Subcutaneous adipose tissue (tissue), 4 donors: ENCODE data around the gene STARD4. TPM values are rescaled to one million over a fixed set of nuclear protein-coding genes. Genes with fewer than 3 reads are reported as not detected.

Experiments used
- total RNA-seq, 4 donors: library from RNA; depleted of rRNA; stranded (reverse); fragments of >200 nt; gene quantifications; one replicate each; pipeline ENCODE4 v1.1.0, GENCODE V29; 2016
- TF ChIP-seq, protein P1 (sequence below): fragments of 450-650 bp; IDR thresholded peaks from one replicate; pipeline ENCODE4 v1.5.1; 2016; ENCODE audit warnings: low read depth, mild to moderate bottlenecking, control low read depth, antibody characterized with exemption, moderate library complexity

Gene STARD4
- total RNA-seq, 4 donors from 2014 or later = 5.8 to 24.5 (median 11.7) TPM

DNA sequence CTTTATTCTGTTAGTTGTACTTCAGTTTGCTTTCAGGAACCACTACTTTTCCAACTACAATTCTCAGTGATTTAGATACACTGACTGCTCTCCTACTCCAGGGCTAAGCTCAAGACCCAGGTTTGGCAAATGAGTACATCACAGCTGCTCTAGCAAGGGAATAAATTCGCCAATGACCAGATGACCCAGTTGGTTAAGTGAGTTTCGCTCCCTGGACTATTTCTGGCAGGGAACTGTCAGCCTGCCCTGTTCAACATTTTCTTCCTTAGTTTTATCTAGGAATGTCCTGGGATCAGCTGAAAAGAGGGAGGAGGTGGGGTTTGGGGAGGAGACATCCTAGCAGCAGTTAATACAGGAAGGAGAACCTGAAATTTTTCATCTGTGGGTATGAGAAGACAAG, 6.4 kb upstream of the STARD4 start:
- TF ChIP-seq, protein P1, sequence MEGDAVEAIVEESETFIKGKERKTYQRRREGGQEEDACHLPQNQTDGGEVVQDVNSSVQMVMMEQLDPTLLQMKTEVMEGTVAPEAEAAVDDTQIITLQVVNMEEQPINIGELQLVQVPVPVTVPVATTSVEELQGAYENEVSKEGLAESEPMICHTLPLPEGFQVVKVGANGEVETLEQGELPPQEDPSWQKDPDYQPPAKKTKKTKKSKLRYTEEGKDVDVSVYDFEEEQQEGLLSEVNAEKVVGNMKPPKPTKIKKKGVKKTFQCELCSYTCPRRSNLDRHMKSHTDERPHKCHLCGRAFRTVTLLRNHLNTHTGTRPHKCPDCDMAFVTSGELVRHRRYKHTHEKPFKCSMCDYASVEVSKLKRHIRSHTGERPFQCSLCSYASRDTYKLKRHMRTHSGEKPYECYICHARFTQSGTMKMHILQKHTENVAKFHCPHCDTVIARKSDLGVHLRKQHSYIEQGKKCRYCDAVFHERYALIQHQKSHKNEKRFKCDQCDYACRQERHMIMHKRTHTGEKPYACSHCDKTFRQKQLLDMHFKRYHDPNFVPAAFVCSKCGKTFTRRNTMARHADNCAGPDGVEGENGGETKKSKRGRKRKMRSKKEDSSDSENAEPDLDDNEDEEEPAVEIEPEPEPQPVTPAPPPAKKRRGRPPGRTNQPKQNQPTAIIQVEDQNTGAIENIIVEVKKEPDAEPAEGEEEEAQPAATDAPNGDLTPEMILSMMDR = no peak

DNA sequence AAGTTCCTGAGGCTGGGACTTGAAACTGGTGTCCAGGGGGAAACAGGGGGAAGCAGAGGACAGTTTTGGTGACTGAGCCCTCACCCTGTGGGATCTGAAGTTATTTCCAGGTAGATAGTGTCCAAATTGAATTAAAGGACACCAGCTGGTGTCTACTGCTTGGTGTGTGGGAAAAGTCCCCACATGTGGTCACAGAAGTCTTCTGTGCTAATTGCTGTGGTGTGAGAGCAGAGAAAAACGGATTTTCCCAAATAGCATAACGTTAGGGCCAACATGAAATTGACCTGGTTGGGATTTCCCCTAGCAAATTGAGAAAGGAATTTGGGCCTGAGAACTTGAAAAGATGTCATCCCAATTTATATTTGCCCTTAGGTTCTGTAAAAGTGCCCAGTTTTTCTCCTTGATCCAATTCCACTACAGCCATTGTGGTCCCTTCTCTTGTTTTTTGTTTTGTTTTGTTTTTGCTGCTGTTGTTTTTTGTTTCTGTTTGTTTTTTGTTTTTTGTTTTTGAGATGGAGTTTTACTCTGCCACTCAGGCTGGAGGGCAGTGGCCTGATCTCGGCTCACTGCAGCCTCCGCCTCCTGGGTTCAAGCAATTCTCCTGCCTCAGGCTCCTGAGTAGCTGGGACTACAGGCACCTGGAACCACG, 5.6 kb upstream of the STARD4 start:
- TF ChIP-seq, protein P1 = no peak

DNA sequence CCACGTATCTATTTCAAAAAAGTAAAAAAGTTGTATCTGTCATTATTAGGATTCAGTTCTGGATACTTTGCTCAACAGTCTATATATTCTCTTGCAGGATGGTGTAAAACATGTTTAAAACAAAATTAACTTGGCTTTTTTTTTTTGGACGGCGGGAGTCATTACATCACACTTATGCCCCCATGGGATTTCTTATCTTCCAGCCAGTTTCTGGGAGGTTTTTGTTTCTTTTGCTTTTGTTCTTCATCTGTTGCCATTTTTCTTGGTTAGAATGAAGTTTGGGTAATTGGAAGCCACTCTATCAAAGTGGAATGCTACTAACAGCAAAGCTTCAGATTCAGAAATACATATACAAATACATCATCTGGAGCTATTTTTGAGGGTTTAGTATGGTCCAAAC, 1.8 kb upstream of the STARD4 start:
- TF ChIP-seq, protein P1 = no peak

DNA sequence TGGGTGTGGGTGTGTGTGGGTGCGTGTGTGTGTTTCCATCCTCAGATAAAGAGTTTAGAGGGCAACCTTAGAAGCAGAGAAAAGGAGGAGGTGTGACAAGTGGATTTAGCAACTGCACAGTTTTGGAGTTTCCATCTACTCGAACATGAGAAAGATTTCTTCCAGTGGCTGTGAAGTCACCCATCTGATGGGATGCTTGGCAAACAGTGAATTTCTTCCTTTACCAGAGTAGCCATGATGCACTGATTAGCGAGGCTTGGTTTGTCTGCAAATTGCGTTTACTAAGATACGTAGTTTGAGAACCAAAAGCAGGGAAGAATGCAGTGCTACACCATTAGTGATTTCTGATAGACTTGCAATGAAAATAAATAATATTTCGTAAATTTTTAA, 791 bp upstream of the STARD4 start:
- TF ChIP-seq, protein P1 = no peak

DNA sequence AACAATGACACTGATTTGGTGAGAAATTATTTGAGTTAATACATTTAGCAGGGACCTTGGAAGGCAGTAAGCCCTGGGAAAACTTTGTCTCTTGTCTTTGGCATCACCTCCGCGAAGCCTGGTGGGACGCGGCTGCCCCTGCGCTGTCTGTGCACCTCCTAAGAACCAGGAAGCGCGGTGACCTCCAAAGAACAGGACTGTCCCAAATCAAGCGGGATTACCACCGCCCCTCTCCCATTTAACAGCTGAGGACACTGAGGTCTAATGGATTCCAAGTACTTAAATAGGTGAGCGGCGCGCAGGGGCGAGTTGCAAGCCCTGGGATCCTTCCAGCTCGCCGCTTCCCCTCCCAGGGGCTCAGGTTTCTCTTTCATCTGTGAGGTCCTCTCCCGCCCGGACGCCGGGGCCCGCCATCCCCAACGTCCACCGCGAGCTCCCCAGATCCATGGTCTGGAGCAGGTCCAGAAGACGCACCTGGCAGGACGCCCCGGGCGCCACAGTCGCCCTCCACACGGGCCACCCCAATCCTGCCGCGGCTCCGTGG, 432 bp downstream of the STARD4 start:
- TF ChIP-seq, protein P1 = no peak

DNA sequence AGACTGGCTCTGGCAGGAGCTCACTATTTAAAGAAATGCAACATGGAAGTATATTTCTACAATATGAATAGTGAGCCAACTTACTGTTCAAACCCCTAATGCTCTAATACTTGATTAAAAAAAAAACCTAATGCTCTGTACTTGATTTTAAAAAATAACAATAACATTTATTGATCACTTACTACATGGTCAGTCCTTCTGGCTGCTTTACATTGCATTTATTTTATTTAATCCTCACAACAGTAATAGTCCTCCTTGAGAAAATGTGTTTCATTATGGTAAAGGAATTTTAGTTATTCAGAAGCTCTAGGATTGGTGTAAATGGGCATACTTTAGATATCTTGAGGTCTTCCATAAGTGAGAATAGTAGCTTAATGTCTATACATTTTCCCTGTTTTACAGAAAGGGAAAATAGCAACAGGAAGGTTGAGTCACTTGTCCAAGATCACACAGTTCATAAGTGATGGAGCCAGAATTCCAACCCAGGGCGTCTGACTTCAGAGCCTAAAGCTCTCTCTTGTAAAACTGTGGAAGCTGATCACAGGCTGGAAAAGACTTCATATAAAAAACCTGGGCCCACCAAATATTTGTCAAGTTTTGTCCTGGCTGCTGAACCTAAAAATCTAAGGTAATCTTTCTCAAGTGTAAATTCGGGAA, 1.0 kb downstream of the STARD4 start:
- TF ChIP-seq, protein P1 = no peak

DNA sequence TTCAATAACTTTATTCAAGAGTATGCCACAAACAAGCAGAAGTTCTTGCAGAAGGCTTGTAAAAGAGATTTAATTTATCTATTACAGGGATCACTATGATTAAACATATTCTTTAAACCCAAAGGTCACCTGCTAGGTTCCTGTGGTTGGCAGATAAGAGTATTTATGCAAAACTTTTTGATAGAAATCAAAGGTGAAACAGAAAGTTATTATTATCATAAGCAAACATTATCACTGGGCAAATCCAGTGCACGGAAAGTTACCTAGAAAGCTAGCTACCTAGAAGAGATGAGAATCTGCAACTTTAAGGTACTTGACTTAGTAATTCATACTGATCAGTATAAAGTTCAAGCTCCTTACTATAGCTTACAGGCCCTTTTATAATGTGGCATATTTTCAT, 3.2 kb downstream of the STARD4 start:
- TF ChIP-seq, protein P1 = no peak
